B cell (primary cell): Measurements from ENCODE around the gene PDK2. TPM values are rescaled to one million over a fixed set of nuclear protein-coding genes. Genes with fewer than 3 reads are reported as not detected.

ENCODE experiments used
- ATAC-seq: fragments of 200-7000 bp; cut with Tn5 transposase; one replicate; pipeline ENCODE4 v1.10.0; 2021; ENCODE audit warnings: low read depth, mild to moderate bottlenecking, moderate number of reproducible peaks, moderate library complexity
- CTCF ChIA-PET: fragments of 350-600 bp; sonication (Branson Sonifier 250); formaldehyde crosslinking; loops from one replicate; lab custom pipeline; 2021; ENCODE audit warnings: antibody characterized with exemption, inconsistent platforms; lab: Charles Lee
- POLR2A ChIA-PET: fragments of 350-600 bp; sonication (Branson Sonifier 250); formaldehyde crosslinking; loops from one replicate; lab custom pipeline; 2021; ENCODE audit warnings: antibody characterized with exemption; lab: Charles Lee
- DNase-seq: peaks from one replicate; pipeline ENCODE4 v3.0.0; 2013
- H2AFZ ChIP-seq: 2 replicates; pipeline ENCODE4 v1.6.1; 2012; ENCODE audit warnings: mild to moderate bottlenecking, low read depth, low read length; ENCODE audit not compliant: insufficient read depth, poor library complexity, severe bottlenecking
- H3K27ac ChIP-seq, 2 donors: 1 replicate in 1 of 2; 2 replicates in 1 of 2; pipeline ENCODE4 v1.5.1; 2012 to 2013; ENCODE audit warnings: low read length in 2 of 2, mild to moderate bottlenecking in 2 of 2, moderate library complexity in 1 of 2
- H3K27me3 ChIP-seq, 4 experiments: fragments of 200-600 bp in 1 of 4; sonication (generic) in 1 of 4; replicated peaks in 1 of 4; 1 replicate in 2 of 4; 2 replicates in 2 of 4; pipeline versions ENCODE4 v1.6.1 to v1.7.0; 2013 to 2016; ENCODE audit warnings: low read length in 3 of 4, mild to moderate bottlenecking in 2 of 4, mixed read lengths in 1 of 4, moderate library complexity in 1 of 4; ENCODE audit not compliant: insufficient read depth in 4 of 4, control insufficient read depth in 3 of 4; ENCODE audit errors: control extremely low read depth in 1 of 4
- H3K36me3 ChIP-seq, 2 experiments: replicated peaks in 1 of 2; 1 replicate in 1 of 2; 2 replicates in 1 of 2; pipeline versions ENCODE4 v1.6.1 to v1.7.1; 2013; ENCODE audit warnings: low read length in 1 of 2; ENCODE audit not compliant: insufficient read depth in 2 of 2, control insufficient read depth in 1 of 2; ENCODE audit errors: control extremely low read depth in 1 of 2, extremely low read depth in 1 of 2
- H3K4me1 ChIP-seq, 2 donors: fragments of 200-600 bp in 1 of 2; sonication (generic) in 1 of 2; 1 replicate in 1 of 2; 2 replicates in 1 of 2; pipeline versions ENCODE4 v1.5.1 to v1.6.1; 2013 to 2017; ENCODE audit warnings: low read length in 2 of 2; ENCODE audit not compliant: control insufficient read depth in 2 of 2, insufficient read depth in 2 of 2
- H3K4me2 ChIP-seq: replicated peaks from 2 replicates; pipeline ENCODE3; 2012; ENCODE audit warnings: mild to moderate bottlenecking, low read depth, low read length; ENCODE audit not compliant: poor library complexity, severe bottlenecking
- H3K4me3 ChIP-seq, 5 experiments: fragments of 200-600 bp in 1 of 5; sonication (generic) in 1 of 5; 1 replicate in 3 of 5; 2 replicates in 2 of 5; pipeline versions ENCODE4 v1.5.1 to v1.7.0; 2011 to 2016; ENCODE audit warnings: low read length in 4 of 5, mild to moderate bottlenecking in 4 of 5, low read depth in 2 of 5, control low read depth in 1 of 5, moderate library complexity in 1 of 5; ENCODE audit not compliant: insufficient read depth in 1 of 5; ENCODE audit errors: control extremely low read depth in 1 of 5, extremely low read depth in 1 of 5
- H3K79me2 ChIP-seq: fragments of 200-600 bp; sonication (generic); one replicate; pipeline ENCODE4 v1.6.0; 2016; ENCODE audit warnings: low read length; ENCODE audit not compliant: control insufficient read depth, insufficient read depth
- H3K9ac ChIP-seq: fragments of 200-600 bp; sonication (generic); 2 replicates; pipeline ENCODE4 v1.6.1; 2017; ENCODE audit warnings: mild to moderate bottlenecking, low read length, moderate library complexity
- H3K9me3 ChIP-seq, 3 donors: one replicate each; pipeline versions ENCODE4 v1.6.1 to v1.7.1; 2013; ENCODE audit warnings: low read length in 2 of 3; ENCODE audit not compliant: control insufficient read depth in 2 of 3, insufficient read depth in 1 of 3; ENCODE audit errors: control extremely low read depth in 1 of 3
- H4K20me1 ChIP-seq: 2 replicates; pipeline ENCODE4 v1.6.0; 2012; ENCODE audit warnings: mild to moderate bottlenecking, low read length; ENCODE audit not compliant: insufficient read depth, control insufficient read depth, poor library complexity, severe bottlenecking
- H3K27ac Mint-ChIP-seq: one replicate; pipeline ENCODE4 v1.8.0; 2021; ENCODE audit warnings: mixed read lengths
- H3K27me3 Mint-ChIP-seq: one replicate; pipeline ENCODE4 v1.8.0; 2021; ENCODE audit warnings: mixed read lengths
- H3K4me1 Mint-ChIP-seq: one replicate; pipeline ENCODE4 v1.8.0; 2021; ENCODE audit warnings: mixed read lengths
- H3K4me3 Mint-ChIP-seq: one replicate; pipeline ENCODE4 v1.8.0; 2021; ENCODE audit warnings: mixed read lengths
- H3K9me3 Mint-ChIP-seq: one replicate; pipeline ENCODE4 v1.8.0; 2022; ENCODE audit warnings: mixed read lengths; ENCODE audit not compliant: insufficient read depth
- CTCF ChIP-seq: fragments of 200-600 bp; IDR thresholded peaks from one replicate; pipeline ENCODE4 v1.8.0; 2022; ENCODE audit warnings: antibody characterized with exemption, mild to moderate bottlenecking
- EZH2 ChIP-seq: IDR thresholded peaks from 2 replicates; pipeline ENCODE4 v1.6.1; 2012; ENCODE audit warnings: borderline replicate concordance, low read depth, mild to moderate bottlenecking, moderate library complexity, low read length; ENCODE audit not compliant: insufficient read depth, poor library complexity, severe bottlenecking
- WGBS: methylation state at CpG from one replicate; pipeline ENCODE4 v1.1.5; 2013; ENCODE audit warnings: missing lambda C conversion rate; ENCODE audit not compliant: insufficient coverage; 5-methylcytosine and 5-hydroxymethylcytosine counted together
- intact Hi-C: fragments of 100-400 bp; cut with micrococcal nuclease; formaldehyde crosslinking; loops from one replicate; pipeline ENCODE4 v1.10.0; 2022
- polyA plus RNA-seq: library from polyadenylated mRNA; depleted of rRNA; stranded (reverse); fragments of >200 nt; gene quantifications from 2 replicates; pipeline ENCODE4 v1.2.3, GENCODE V29; 2012
- total RNA-seq, 2 donors: library from RNA; stranded (reverse); fragments of 120-200 nt in 1 of 2; gene quantifications; 1 replicate in 1 of 2; 2 replicates in 1 of 2; pipeline versions ENCODE4 v1.2.3 to v1.2.4, GENCODE V29; 2013 to 2022

Gene PDK2
- total and polyA plus RNA-seq, 2 donors (not counting 1 experiment from before 2014, with no cell fraction given) = 35.2 to 73.2 TPM

GRCh38 chr17:50076221-50076590 is 18.9 kb upstream of the PDK2 start:
- Mint-ChIP-seq H3K27me3 (no peaks in the 10 kb centered on the region), H3K4me3 (no peak overlapping the region), H3K9me3 (peaks cover 5% of the 10 kb centered on the region), H3K4me1 (peaks cover 16% of the 10 kb centered on the region), H3K27ac (no peak overlapping the region)
- H3K9ac ChIP-seq = no peak overlapping the region
- CTCF ChIA-PET = interaction anchor here (0.9 kb wide), 1 partner anchor 20 kb away, joined by 3 read pairs; the partner anchor contains the start of gene ITGA3
- H3K27ac ChIP-seq = no peak overlapping the region
- H3K79me2 ChIP-seq = no peaks in the 10 kb centered on the region
- peaks cover 7 to 16% of the 10 kb centered on the region in 2 donors for H3K4me1 ChIP-seq
- no peak for ATAC-seq
- H3K4me2 ChIP-seq = no peak overlapping the region
- H3K36me3 ChIP-seq = no peaks in the 10 kb centered on the region
- WGBS = 97% methylated on average over 15 of the region's 16 CpGs
- intact Hi-C loops = no loop called here
- H4K20me1 ChIP-seq = no peaks in the 10 kb centered on the region
- H3K4me3 ChIP-seq = no peak overlapping the region
- DNase-seq = no peak
- H3K9me3 ChIP-seq = peaks cover 0 to 9% (median 0%) of the 10 kb centered on the region in 3 donors
- no peak overlapping the region for H2AFZ ChIP-seq
- H3K27me3 ChIP-seq = peaks cover 0 to under 1% (median 0%) of the 10 kb centered on the region in 4 experiments
- TF ChIP-seq EZH2 (no peak), CTCF (no peak)
- POLR2A ChIA-PET = no interaction called here

- ChIA-PET POLR2A (no interaction called here), CTCF (interaction anchor here (0.9 to 1.7 kb wide), 2 partner anchors 11 to 21 kb away, joined by 3 to 9 read pairs; partner anchors contain the start of gene ITGA3)
- Mint-ChIP-seq H3K27me3 (no peaks in the 10 kb centered on the region), H3K4me3 (no peak overlapping the region), H3K4me1 (peaks cover 20% of the 10 kb centered on the region), H3K9me3 (no peaks in the 10 kb centered on the region), H3K27ac (no peak overlapping the region)
- TF ChIP-seq CTCF (no peak), EZH2 (no peak)
- Histone ChIP-seq H3K27ac (no peak overlapping the region), H3K9me3 (peaks cover 0 to 4% (median 0%) of the 10 kb centered on the region in 3 donors), H3K36me3 (no peaks in the 10 kb centered on the region), H2AFZ (no peak overlapping the region), H3K79me2 (no peaks in the 10 kb centered on the region), H4K20me1 (no peaks in the 10 kb centered on the region), H3K4me3 (no peak overlapping the region), H3K4me1 (peaks cover 7 to 21% of the 10 kb centered on the region in 2 donors), H3K9ac (no peak overlapping the region), H3K27me3 (no peaks in the 10 kb centered on the region), H3K4me2 (no peak overlapping the region)
- ATAC-seq = no peak
- WGBS = 69% methylated on average over 39 of the region's 39 CpGs
- intact Hi-C loops = no loop called here
- DNase-seq = no peak
Measured at GRCh38 chr17:50076591-50077235, 18.4 kb upstream of the PDK2 start.
